Smooth muscle cell (in vitro differentiated cells): ENCODE results near the gene DIAPH1. TPM values are rescaled to one million over a fixed set of nuclear protein-coding genes. Genes with fewer than 3 reads are reported as not detected.

Source experiments
- DNase-seq: peaks from one replicate; lab custom pipeline; 2025; ENCODE audit not compliant: unreplicated experiment; lab: John Stamatoyannopoulos, UW
- H2AFZ ChIP-seq: fragments of 200-600 bp; sonication (generic); 2 replicates; pipeline ENCODE4 v1.6.0; 2016; ENCODE audit warnings: antibody characterized with exemption, low read depth, mild to moderate bottlenecking
- H3F3A ChIP-seq: fragments of 200-600 bp; sonication (generic); 2 replicates; pipeline ENCODE4 v1.6.0; 2017; ENCODE audit warnings: antibody characterized with exemption, low read depth
- H3K27ac ChIP-seq: fragments of 200-600 bp; sonication (generic); 2 replicates; pipeline ENCODE4 v1.5.1; 2016; ENCODE audit warnings: low read depth, mild to moderate bottlenecking
- H3K27me3 ChIP-seq: fragments of 200-600 bp; sonication (generic); 2 replicates; pipeline ENCODE4 v1.6.1; 2016; ENCODE audit warnings: low read depth, mild to moderate bottlenecking
- H3K36me3 ChIP-seq: fragments of 200-600 bp; sonication (generic); 2 replicates; pipeline ENCODE4 v1.5.1; 2016; ENCODE audit warnings: low read depth
- H3K4me1 ChIP-seq: fragments of 200-600 bp; sonication (generic); 2 replicates; pipeline ENCODE4 v1.5.1; 2016; ENCODE audit warnings: low read depth
- H3K4me2 ChIP-seq: fragments of 200-600 bp; sonication (generic); 2 replicates; pipeline ENCODE4 v1.6.0; 2016; ENCODE audit warnings: mild to moderate bottlenecking
- H3K4me3 ChIP-seq: fragments of 200-600 bp; sonication (generic); 2 replicates; pipeline ENCODE4 v1.5.1; 2016; ENCODE audit warnings: mild to moderate bottlenecking
- H3K79me2 ChIP-seq: fragments of 200-600 bp; sonication (generic); 2 replicates; pipeline ENCODE4 v1.6.0; 2016; ENCODE audit warnings: low read depth, mild to moderate bottlenecking
- H3K9ac ChIP-seq: fragments of 200-600 bp; sonication (generic); 2 replicates; pipeline ENCODE4 v1.6.0; 2016; ENCODE audit warnings: low read depth
- H3K9me3 ChIP-seq: fragments of 200-600 bp; sonication (generic); replicated peaks from 2 replicates; pipeline ENCODE4 v1.5.1; 2016; ENCODE audit warnings: low read depth
- H4K20me1 ChIP-seq: fragments of 200-600 bp; sonication (generic); 2 replicates; pipeline ENCODE4 v1.6.0; 2016; ENCODE audit warnings: low read depth
- CTCF ChIP-seq: fragments of 200-600 bp; sonication (generic); IDR thresholded peaks from 2 replicates; pipeline ENCODE4 v1.5.1; 2017; ENCODE audit warnings: borderline replicate concordance, mild to moderate bottlenecking, antibody characterized with exemption; ENCODE audit not compliant: insufficient read depth, poor library complexity, severe bottlenecking
- WGBS: methylation state at CpG from one replicate; pipeline ENCODE4 v1.1.7; 2016; ENCODE audit warnings: low lambda C conversion rate; 5-methylcytosine and 5-hydroxymethylcytosine counted together
- polyA plus RNA-seq: library from polyadenylated mRNA; unstranded; fragments of >200 nt; fragmentation: Nextera tagmentation; extraction: Ambion mirVana; gene quantifications from 2 replicates; pipeline ENCODE4 v1.2.1, GENCODE V29; 2016
- total RNA-seq: library from RNA; depleted of rRNA; stranded (reverse); fragments of >200 nt; gene quantifications from 2 replicates; pipeline ENCODE4 v1.2.3, GENCODE V29; 2014

DIAPH1 gene
- total and polyA plus RNA-seq, 2 experiments from 2014 or later = 15.4 to 26.7 TPM

- 22% methylated on average over 5 of the region's 5 CpGs for WGBS
- peak overlapping the region; percentile 47 for H3K4me2 ChIP-seq
Observed at GRCh38 chr5:141529002-141529401, 89.8 kb downstream of the DIAPH1 start.

GRCh38 chr5:141528291-141528984, 90.4 kb downstream of the DIAPH1 start:
- Histone ChIP-seq H3K4me1 (peaks cover 15% of the 10 kb centered on the region), H4K20me1 (no peaks in the 10 kb centered on the region), H2AFZ (no peak overlapping the region), H3K36me3 (peaks cover 4% of the 10 kb centered on the region), H3K4me3 (no peak overlapping the region), H3K4me2 (no peak overlapping the region), H3K27me3 (no peaks in the 10 kb centered on the region), H3K9ac (no peak overlapping the region), H3K27ac (peak overlapping the region; percentile 79), H3F3A (peaks cover 32% of the 10 kb centered on the region), H3K9me3 (no peaks in the 10 kb centered on the region), H3K79me2 (no peaks in the 10 kb centered on the region)
- 87% methylated on average over 11 of the region's 11 CpGs for WGBS
- DNase-seq = no peak
- no peak for TF ChIP-seq CTCF

More at GRCh38 chr5:141529002-141529401, 89.8 kb downstream of the DIAPH1 start:
- TF ChIP-seq CTCF = no peak
- Histone ChIP-seq H3K27me3 (no peaks in the 10 kb centered on the region), H3K9me3 (no peaks in the 10 kb centered on the region), H3K27ac (peak overlapping the region; percentile 79), H4K20me1 (no peaks in the 10 kb centered on the region), H3K79me2 (no peaks in the 10 kb centered on the region), H3K4me1 (peaks cover 12% of the 10 kb centered on the region), H3K4me3 (no peak overlapping the region), H3K36me3 (peaks cover 9% of the 10 kb centered on the region), H2AFZ (no peak overlapping the region), H3F3A (peaks cover 29% of the 10 kb centered on the region), H3K9ac (no peak overlapping the region)
- DNase-seq = no peak

GRCh38 chr5:141527426-141527825, 91.4 kb downstream of the DIAPH1 start:
- 71% methylated on average over 1 of the region's 1 CpG for WGBS
- TF ChIP-seq CTCF = no peak
- H2AFZ ChIP-seq = no peak overlapping the region
- peaks cover 9% of the 10 kb centered on the region for H3K79me2 ChIP-seq
- H3K4me3 ChIP-seq = no peak overlapping the region
- H3K27ac ChIP-seq = no peak overlapping the region
- H3K4me2 ChIP-seq = no peak overlapping the region
- peaks cover 38% of the 10 kb centered on the region for H3F3A ChIP-seq
- H3K36me3 ChIP-seq = no peaks in the 10 kb centered on the region
- DNase-seq = no peak
- H3K27me3 ChIP-seq = no peaks in the 10 kb centered on the region
- no peak overlapping the region for H3K9ac ChIP-seq
- no peaks in the 10 kb centered on the region for H3K9me3 ChIP-seq
- peaks cover 19% of the 10 kb centered on the region for H3K4me1 ChIP-seq
- H4K20me1 ChIP-seq = no peaks in the 10 kb centered on the region

- Histone ChIP-seq H3K79me2 (peaks cover 9% of the 10 kb centered on the region), H3K4me2 (peak overlapping the region; percentile 57), H3K4me1 (peaks cover 35% of the 10 kb centered on the region), H4K20me1 (no peaks in the 10 kb centered on the region), H3K9me3 (no peaks in the 10 kb centered on the region), H3K4me3 (no peak overlapping the region), H3K27ac (peak overlapping the region; percentile 100), H3K36me3 (no peaks in the 10 kb centered on the region), H3K9ac (no peak overlapping the region), H2AFZ (no peak overlapping the region), H3F3A (peaks cover 47% of the 10 kb centered on the region), H3K27me3 (no peaks in the 10 kb centered on the region)
- TF ChIP-seq CTCF = no peak
- DNase-seq = no peak
- 80% methylated on average over 7 of the region's 7 CpGs for WGBS
Observed at GRCh38 chr5:141525653-141526052, 93.1 kb downstream of the DIAPH1 start.
